Hepatocyte (in vitro differentiated cells): ENCODE measurements around the gene MALL.

ENCODE experiments used
- CTCF ChIP-seq: fragments of 200-600 bp; sonication (generic); IDR thresholded peaks from 2 replicates; pipeline ENCODE4 v1.5.1; 2016; ENCODE audit warnings: antibody characterized with exemption, mild to moderate bottlenecking; ENCODE audit not compliant: poor library complexity
- EZH2phosphoT487 ChIP-seq: fragments of 200-600 bp; sonication (generic); IDR thresholded peaks from one replicate; pipeline ENCODE4 v1.6.1; 2018; ENCODE audit warnings: antibody characterized with exemption, mild to moderate bottlenecking, low read depth, moderate library complexity; ENCODE audit not compliant: unreplicated experiment, severe bottlenecking

- TF ChIP-seq CTCF, result no peak
- TF ChIP-seq EZH2phosphoT487, result no peak
Observed at GRCh38 chr2:110114831-110115255, 779 bp downstream of the MALL start.
